Uterus (tissue), 4 donors: ENCODE data around the gene KLB. TPM values are rescaled to one million over a fixed set of nuclear protein-coding genes. Genes with fewer than 3 reads are reported as not detected.

Experiments used
- DNase-seq, 2 donors: peaks; one replicate each; pipeline ENCODE4 v3.0.0-alpha.2; 2019 to 2020
- H3K27ac ChIP-seq, 2 donors: fragments of 200-600 bp; sonication (generic); 1 replicate in 1 of 2; 2 replicates in 1 of 2; pipeline ENCODE4 v1.5.1; 2016 to 2018
- H3K27me3 ChIP-seq, 2 donors: fragments of 200-600 bp; sonication (generic); one replicate each; pipeline ENCODE4 v1.5.1; 2018 to 2019; ENCODE audit warnings: control low read depth in 1 of 2
- H3K36me3 ChIP-seq, 2 donors: fragments of 200-600 bp; sonication (generic); one replicate each; pipeline ENCODE4 v1.5.1; 2019; ENCODE audit warnings: control low read depth in 1 of 2
- H3K4me1 ChIP-seq, 2 donors: fragments of 200-600 bp; sonication (generic); one replicate each; pipeline ENCODE4 v1.5.1; 2018 to 2019; ENCODE audit warnings: control low read depth in 1 of 2
- H3K4me3 ChIP-seq, 2 donors: fragments of 200-600 bp; sonication (generic); 1 replicate in 1 of 2; 2 replicates in 1 of 2; pipeline ENCODE4 v1.5.1; 2018 to 2019; ENCODE audit warnings: mild to moderate bottlenecking in 1 of 2
- H3K9me3 ChIP-seq, 2 donors: fragments of 200-600 bp; sonication (generic); one replicate each; pipeline ENCODE4 v1.5.1; 2019; ENCODE audit warnings: control low read depth in 1 of 2
- CTCF ChIP-seq, 4 experiments: fragments of 200-600 bp in 2 of 4; fragments of 450-650 bp in 2 of 4; sonication (generic) in 2 of 4; IDR thresholded peaks; one replicate each; pipeline ENCODE4 v1.5.1; 2016 to 2019; ENCODE audit warnings: antibody characterized with exemption in 4 of 4, mild to moderate bottlenecking in 2 of 4, moderate library complexity in 1 of 4
- POLR2A ChIP-seq, 2 donors: fragments of 450-650 bp; IDR thresholded peaks; one replicate each; pipeline ENCODE4 v1.6.1; 2016; ENCODE audit warnings: antibody characterized with exemption in 2 of 2, mild to moderate bottlenecking in 1 of 2, moderate library complexity in 1 of 2
- intact Hi-C: fragments of 100-400 bp; cut with DNase I; formaldehyde crosslinking; loops from one replicate; pipeline ENCODE4 v1.15.1; 2023; ENCODE audit warnings: low total_unique reads
- total RNA-seq, 4 donors: library from RNA; depleted of rRNA in 3 of 4; stranded (reverse); fragments of >200 nt in 3 of 4; gene quantifications; one replicate each; pipeline versions ENCODE4 v1.1.0 to v1.2.4, GENCODE V29; 2014 to 2023
- donor health status: DM: yes; HTN: yes; CAD: no.

Gene KLB
- total RNA-seq, 4 donors from 2014 or later: 0.21 TPM; not detected in 3

- intact Hi-C loops: no loop called here
- H3K27ac ChIP-seq: no peak overlapping the region
- no peaks in the 10 kb centered on the region for H3K4me1 ChIP-seq
- no peak for DNase-seq
- H3K4me3 ChIP-seq: no peak overlapping the region
- no peaks in the 10 kb centered on the region for H3K9me3 ChIP-seq
- TF ChIP-seq CTCF (IDR thresholded peaks at IDR 0.05) (no peak), POLR2A (IDR thresholded peaks at IDR 0.05) (no peak)
- no peaks in the 10 kb centered on the region for H3K36me3 ChIP-seq
- no peaks in the 10 kb centered on the region for H3K27me3 ChIP-seq
Observed at GRCh38 chr4:39435659-39436563, 29.2 kb downstream of the KLB start.

DNA sequence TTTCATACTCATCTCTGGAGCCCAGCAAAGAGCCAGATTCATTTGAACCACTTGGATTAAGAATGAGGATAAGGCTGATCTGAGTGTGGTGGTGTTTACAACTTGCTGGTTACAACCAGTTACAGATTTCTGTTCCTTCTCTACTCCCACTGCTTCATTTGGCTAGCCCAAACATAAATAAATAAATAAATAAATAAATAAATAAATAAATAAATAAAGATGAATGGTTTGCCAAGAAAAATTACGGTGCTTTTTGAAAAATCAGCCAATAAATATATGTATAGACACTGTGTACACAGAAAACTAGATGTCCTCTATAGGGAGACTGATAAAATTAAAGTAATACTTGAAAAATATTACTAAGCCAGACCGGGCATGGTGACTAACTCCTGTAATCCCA is 34.9 kb downstream of the KLB start:
- TF ChIP-seq CTCF (IDR thresholded peaks at IDR 0.05): no peak
- no peak for TF ChIP-seq POLR2A (IDR thresholded peaks at IDR 0.05)
- no peak overlapping the region for H3K27ac ChIP-seq
- DNase-seq: no peak
- no peaks in the 10 kb centered on the region for H3K27me3 ChIP-seq
- intact Hi-C loops: no loop called here
- no peaks in the 10 kb centered on the region for H3K4me1 ChIP-seq
- H3K9me3 ChIP-seq: no peaks in the 10 kb centered on the region
- no peak overlapping the region for H3K4me3 ChIP-seq
- H3K36me3 ChIP-seq: no peaks in the 10 kb centered on the region

DNA sequence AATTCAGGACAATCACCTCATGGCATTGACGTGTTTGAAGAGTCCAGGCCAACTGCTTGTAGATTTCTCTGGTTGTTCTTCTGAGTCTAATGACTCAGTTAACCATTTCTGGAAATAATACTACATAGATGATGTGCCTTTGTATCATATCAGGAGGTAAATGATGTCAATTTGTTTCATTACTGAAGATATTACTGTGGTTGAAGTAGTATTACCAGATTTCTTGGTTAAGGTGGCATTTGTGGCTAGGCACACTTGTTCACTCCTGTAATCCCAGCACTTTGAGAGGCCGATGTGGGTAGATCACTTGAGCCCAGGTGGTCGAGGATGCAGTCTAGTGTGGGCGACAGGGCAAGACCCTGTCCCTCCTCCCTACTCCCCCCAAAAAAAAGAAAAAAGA is 36.3 kb downstream of the KLB start:
- no peak for TF ChIP-seq CTCF (IDR thresholded peaks at IDR 0.05)
- TF ChIP-seq POLR2A (IDR thresholded peaks at IDR 0.05): no peak
- Histone ChIP-seq H3K4me3 (no peak overlapping the region), H3K36me3 (no peaks in the 10 kb centered on the region), H3K4me1 (peaks cover 0 to 6% of the 10 kb centered on the region in 2 donors), H3K9me3 (no peaks in the 10 kb centered on the region), H3K27ac (no peak overlapping the region), H3K27me3 (no peaks in the 10 kb centered on the region)
- intact Hi-C loops: no loop called here
- no peak for DNase-seq

DNA sequence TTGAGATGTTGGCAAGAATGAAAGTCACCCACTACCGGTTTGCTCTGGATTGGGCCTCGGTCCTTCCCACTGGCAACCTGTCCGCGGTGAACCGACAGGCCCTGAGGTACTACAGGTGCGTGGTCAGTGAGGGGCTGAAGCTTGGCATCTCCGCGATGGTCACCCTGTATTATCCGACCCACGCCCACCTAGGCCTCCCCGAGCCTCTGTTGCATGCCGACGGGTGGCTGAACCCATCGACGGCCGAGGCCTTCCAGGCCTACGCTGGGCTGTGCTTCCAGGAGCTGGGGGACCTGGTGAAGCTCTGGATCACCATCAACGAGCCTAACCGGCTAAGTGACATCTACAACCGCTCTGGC is 39.7 kb downstream of the KLB start:
- H3K36me3 ChIP-seq: no peaks in the 10 kb centered on the region
- peak overlapping the region; percentile 20 to 32 for H3K4me3 ChIP-seq
- no peaks in the 10 kb centered on the region for H3K9me3 ChIP-seq
- no peak for DNase-seq
- TF ChIP-seq POLR2A (IDR thresholded peaks at IDR 0.05) (no peak), CTCF (IDR thresholded peaks at IDR 0.05) (no peak)
- no peaks in the 10 kb centered on the region for H3K27me3 ChIP-seq
- intact Hi-C loops: no loop called here
- H3K4me1 ChIP-seq: peaks cover 0 to 6% of the 10 kb centered on the region in 2 donors
- no peak overlapping the region for H3K27ac ChIP-seq

DNA sequence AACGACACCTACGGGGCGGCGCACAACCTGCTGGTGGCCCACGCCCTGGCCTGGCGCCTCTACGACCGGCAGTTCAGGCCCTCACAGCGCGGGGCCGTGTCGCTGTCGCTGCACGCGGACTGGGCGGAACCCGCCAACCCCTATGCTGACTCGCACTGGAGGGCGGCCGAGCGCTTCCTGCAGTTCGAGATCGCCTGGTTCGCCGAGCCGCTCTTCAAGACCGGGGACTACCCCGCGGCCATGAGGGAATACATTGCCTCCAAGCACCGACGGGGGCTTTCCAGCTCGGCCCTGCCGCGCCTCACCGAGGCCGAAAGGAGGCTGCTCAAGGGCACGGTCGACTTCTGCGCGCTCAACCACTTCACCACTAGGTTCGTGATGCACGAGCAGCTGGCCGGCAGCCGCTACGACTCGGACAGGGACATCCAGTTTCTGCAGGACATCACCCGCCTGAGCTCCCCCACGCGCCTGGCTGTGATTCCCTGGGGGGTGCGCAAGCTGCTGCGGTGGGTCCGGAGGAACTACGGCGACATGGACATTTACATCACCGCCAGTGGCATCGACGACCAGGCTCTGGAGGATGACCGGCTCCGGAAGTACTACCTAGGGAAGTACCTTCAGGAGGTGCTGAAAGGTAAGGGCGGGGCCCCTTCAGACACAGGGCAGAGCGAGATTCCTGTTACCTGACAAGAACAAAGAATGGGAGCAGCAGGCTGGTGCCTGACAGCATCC is 40.3 kb downstream of the KLB start:
- intact Hi-C loops: no loop called here
- Histone ChIP-seq H3K27ac (no peak overlapping the region), H3K27me3 (no peaks in the 10 kb centered on the region), H3K9me3 (no peaks in the 10 kb centered on the region), H3K4me3 (peak overlapping the region; percentile 20 to 32), H3K36me3 (no peaks in the 10 kb centered on the region), H3K4me1 (peaks cover 0 to 6% of the 10 kb centered on the region in 2 donors)
- peak; percentile 25 to 29 for DNase-seq
- TF ChIP-seq POLR2A (IDR thresholded peaks at IDR 0.05): no peak
- TF ChIP-seq CTCF (IDR thresholded peaks at IDR 0.05): peak in 1 of 4 experiments; percentile 5
